ENCODE data around the gene PISD.

Gene PISD

GRCh38 chr22:31575190-31575589 lies 86.8 kb downstream of the PISD start:
- H3K4me1 ChIP-seq (ENCODE audit: low read length) = no peaks in the 10 kb centered on the region
- H3K79me2 ChIP-seq (ENCODE audit: low read length) = no peaks in the 10 kb centered on the region
- peaks cover 29% of the 10 kb centered on the region for H3K36me3 ChIP-seq (replicated peaks; ENCODE audit: low read depth, low read length)
- no peaks in the 10 kb centered on the region for H3K9me3 ChIP-seq (ENCODE audit: insufficient read depth, low read length)
- no peaks in the 10 kb centered on the region for H4K20me1 ChIP-seq (ENCODE audit: insufficient read depth, low read length)
- no peak overlapping the region for H3K4me3 ChIP-seq (ENCODE audit: low read length)
- H2AFZ ChIP-seq (ENCODE audit: low read depth, low read length) = no peak overlapping the region
- H3K4me2 ChIP-seq (ENCODE audit: low read length) = no peak overlapping the region
- no peak overlapping the region for H3K27ac ChIP-seq (ENCODE audit: low read length)
- no peak for TF ChIP-seq EZH2phosphoT487 (IDR thresholded peaks at IDR 0.05; ENCODE audit: low read depth)
- H3K27me3 ChIP-seq (ENCODE audit: low read depth, low read length) = no peaks in the 10 kb centered on the region
- H3K9ac ChIP-seq (ENCODE audit: low read length) = no peak overlapping the region

- Histone ChIP-seq H3K27ac (ENCODE audit: low read length) (no peak overlapping the region), H3K4me2 (ENCODE audit: low read length) (no peak overlapping the region), H3K9ac (ENCODE audit: low read length) (no peak overlapping the region), H3K36me3 (replicated peaks; ENCODE audit: low read depth, low read length) (peaks cover 26% of the 10 kb centered on the region), H3K4me3 (ENCODE audit: low read length) (no peak overlapping the region), H4K20me1 (ENCODE audit: insufficient read depth, low read length) (no peaks in the 10 kb centered on the region), H3K27me3 (ENCODE audit: low read depth, low read length) (no peaks in the 10 kb centered on the region), H3K79me2 (ENCODE audit: low read length) (no peaks in the 10 kb centered on the region), H3K4me1 (ENCODE audit: low read length) (peaks cover 4% of the 10 kb centered on the region), H2AFZ (ENCODE audit: low read depth, low read length) (no peak overlapping the region), H3K9me3 (ENCODE audit: insufficient read depth, low read length) (no peaks in the 10 kb centered on the region)
- TF ChIP-seq EZH2phosphoT487 (IDR thresholded peaks at IDR 0.05; ENCODE audit: low read depth) (no peak), CTCF (IDR thresholded peaks at IDR 0.05; ENCODE audit: low read depth, low read length) (no peak)
Observed at GRCh38 chr22:31574055-31574670, 87.9 kb downstream of the PISD start.

- TF ChIP-seq EZH2phosphoT487 (IDR thresholded peaks at IDR 0.05; ENCODE audit: low read depth) (no peak), CTCF (IDR thresholded peaks at IDR 0.05; ENCODE audit: low read depth, low read length) (no peak)
- no peaks in the 10 kb centered on the region for H3K79me2 ChIP-seq (ENCODE audit: low read length)
- peaks cover 19% of the 10 kb centered on the region for H3K36me3 ChIP-seq (replicated peaks; ENCODE audit: low read depth, low read length)
- no peaks in the 10 kb centered on the region for H4K20me1 ChIP-seq (ENCODE audit: insufficient read depth, low read length)
- H3K27ac ChIP-seq (ENCODE audit: low read length) = no peak overlapping the region
- no peaks in the 10 kb centered on the region for H3K27me3 ChIP-seq (ENCODE audit: low read depth, low read length)
- no peaks in the 10 kb centered on the region for H3K9me3 ChIP-seq (ENCODE audit: insufficient read depth, low read length)
- H3K9ac ChIP-seq (ENCODE audit: low read length) = no peak overlapping the region
- no peak overlapping the region for H3K4me3 ChIP-seq (ENCODE audit: low read length)
- no peak overlapping the region for H3K4me2 ChIP-seq (ENCODE audit: low read length)
- H3K4me1 ChIP-seq (ENCODE audit: low read length) = peaks cover 12% of the 10 kb centered on the region
- H2AFZ ChIP-seq (ENCODE audit: low read depth, low read length) = no peak overlapping the region
Observed at GRCh38 chr22:31572939-31573338, 89.1 kb downstream of the PISD start.

- no peak overlapping the region for H3K4me3 ChIP-seq (ENCODE audit: low read length)
- no peaks in the 10 kb centered on the region for H3K9me3 ChIP-seq (ENCODE audit: insufficient read depth, low read length)
- no peak overlapping the region for H2AFZ ChIP-seq (ENCODE audit: low read depth, low read length)
- no peak overlapping the region; the same call in 1 of the 2 replicates for H3K27ac ChIP-seq (ENCODE audit: low read length)
- H4K20me1 ChIP-seq (ENCODE audit: insufficient read depth, low read length) = no peaks in the 10 kb centered on the region
- TF ChIP-seq EZH2phosphoT487 (IDR thresholded peaks at IDR 0.05; ENCODE audit: low read depth) (no peak), CTCF (IDR thresholded peaks at IDR 0.05; ENCODE audit: low read depth, low read length) (no peak)
- no peaks in the 10 kb centered on the region for H3K79me2 ChIP-seq (ENCODE audit: low read length)
- H3K36me3 ChIP-seq (replicated peaks; ENCODE audit: low read depth, low read length) = peaks cover 27% of the 10 kb centered on the region
- H3K27me3 ChIP-seq (ENCODE audit: low read depth, low read length) = no peaks in the 10 kb centered on the region
- H3K4me2 ChIP-seq (ENCODE audit: low read length) = peak overlapping the region; percentile 9; the same call in 1 of the 2 replicates
- H3K9ac ChIP-seq (ENCODE audit: low read length) = no peak overlapping the region
- H3K4me1 ChIP-seq (ENCODE audit: low read length) = peaks cover 23% of the 10 kb centered on the region
Observed at GRCh38 chr22:31569126-31569525, 92.9 kb downstream of the PISD start.
